ENCODE results near the gene APOE.
"Not testable (repeated sequence)": the region's sequence is repeated elsewhere in the genome, so short reads cannot be mapped to it uniquely, and the experiment has no call there.

The APOE gene

GRCh38 chr19:44876930-44877535 is 28.6 kb upstream of the APOE start:
- TF ChIP-seq CTCF (IDR thresholded peaks at IDR 0.05; ENCODE audit: extremely low read depth, insufficient read depth, missing control alignments): no peak
- in situ Hi-C loops (cut with MboI; ENCODE audit: low pct_unique_long_range_greater_than_20kb, low sequenced_read_pairs, unreplicated experiment): no loop called here
- no peak for DNase-seq (ENCODE audit: low spot score)

GRCh38 chr19:44878120-44878865 is 27.3 kb upstream of the APOE start:
- DNase-seq (ENCODE audit: low spot score): no peak
- in situ Hi-C loops (cut with MboI; ENCODE audit: low pct_unique_long_range_greater_than_20kb, low sequenced_read_pairs, unreplicated experiment): no loop called here
- TF ChIP-seq CTCF (IDR thresholded peaks at IDR 0.05; ENCODE audit: extremely low read depth, insufficient read depth, missing control alignments): no peak

- TF ChIP-seq CTCF (IDR thresholded peaks at IDR 0.05; ENCODE audit: extremely low read depth, insufficient read depth, missing control alignments): no peak
- DNase-seq (ENCODE audit: low spot score): no peak
- in situ Hi-C loops (cut with MboI; ENCODE audit: low pct_unique_long_range_greater_than_20kb, low sequenced_read_pairs, unreplicated experiment): no loop called here
Measured at GRCh38 chr19:44879309-44880065, 26.1 kb upstream of the APOE start.

GRCh38 chr19:44882063-44882462 is 23.5 kb upstream of the APOE start:
- DNase-seq (ENCODE audit: low spot score): no peak
- no peak for TF ChIP-seq CTCF (IDR thresholded peaks at IDR 0.05; ENCODE audit: extremely low read depth, insufficient read depth, missing control alignments)
- in situ Hi-C loops (cut with MboI; ENCODE audit: low pct_unique_long_range_greater_than_20kb, low sequenced_read_pairs, unreplicated experiment): no loop called here

GRCh38 chr19:44882619-44883397 is 22.8 kb upstream of the APOE start:
- in situ Hi-C loops (cut with MboI; ENCODE audit: low pct_unique_long_range_greater_than_20kb, low sequenced_read_pairs, unreplicated experiment); DNase-seq (ENCODE audit: low spot score): not testable (repeated sequence)

GRCh38 chr19:44883922-44884321 is 21.7 kb upstream of the APOE start:
- no peak for TF ChIP-seq CTCF (IDR thresholded peaks at IDR 0.05; ENCODE audit: extremely low read depth, insufficient read depth, missing control alignments)
- no peak for DNase-seq (ENCODE audit: low spot score)
- in situ Hi-C loops (cut with MboI; ENCODE audit: low pct_unique_long_range_greater_than_20kb, low sequenced_read_pairs, unreplicated experiment): no loop called here
